ENCODE measurements around the gene MEN1.

The MEN1 gene

GRCh38 chr11:64759722-64760719 is 50.3 kb downstream of the MEN1 start, which contains the start of gene PYGM:
Gene PYGM, minus strand, starts transcription at chr11:64759974. Its CDS starts 76 bp downstream, at chr11:64759898.
- DNase-seq, result no peak

- no peak for DNase-seq
Observed at GRCh38 chr11:64759131-64759721, 51.1 kb downstream of the MEN1 start.

GRCh38 chr11:64758330-64759079 is 51.8 kb downstream of the MEN1 start:
- DNase-seq, result no peak

- no peak for DNase-seq
Observed at GRCh38 chr11:64757549-64758329, 52.6 kb downstream of the MEN1 start.

- DNase-seq, result no peak
Observed at GRCh38 chr11:64755681-64756361, 54.5 kb downstream of the MEN1 start.

- DNase-seq, result no peak
Observed at GRCh38 chr11:64754919-64755662, 55.3 kb downstream of the MEN1 start.

- no peak for DNase-seq
Observed at GRCh38 chr11:64754124-64754918, 56.0 kb downstream of the MEN1 start.
